HFFc6 (cell line): ENCODE results near the gene NOLC1. TPM values are rescaled to one million over a fixed set of nuclear protein-coding genes. Genes with fewer than 3 reads are reported as not detected.

Experiments
- DNase-seq: peaks from one replicate; pipeline ENCODE4 v3.0.0-alpha.2; 2018
- H3K27ac Mint-ChIP-seq: 2 replicates; pipeline ENCODE4 v1.8.0; 2020; ENCODE audit warnings: mild to moderate bottlenecking, mixed read lengths
- H3K27me3 Mint-ChIP-seq: 2 replicates; pipeline ENCODE4 v1.8.0; 2021; ENCODE audit warnings: mild to moderate bottlenecking, moderate library complexity, mixed read lengths; ENCODE audit not compliant: insufficient read depth
- H3K36me3 Mint-ChIP-seq: 2 replicates; pipeline ENCODE4 v1.8.0; 2021; ENCODE audit warnings: low read depth, mixed read lengths
- H3K4me1 Mint-ChIP-seq: 2 replicates; pipeline ENCODE4 v1.8.0; 2020; ENCODE audit warnings: low read depth, mixed read lengths
- H3K4me3 Mint-ChIP-seq: 2 replicates; pipeline ENCODE4 v1.8.0; 2020; ENCODE audit warnings: mild to moderate bottlenecking, moderate library complexity, mixed read lengths
- H3K9me3 Mint-ChIP-seq: 2 replicates; pipeline ENCODE4 v1.8.0; 2020; ENCODE audit warnings: mild to moderate bottlenecking, mixed read lengths
- total RNA-seq, 6 experiments: library from RNA; stranded (reverse); fragmentation: NEBNext Ultra II Directional; extraction: Animal tissue kit (Norgen Biotek cat#: 25700); gene quantifications; 2 replicates in 1 of 6; 3 replicates in 5 of 6; pipeline ENCODE4 v1.2.3, GENCODE V29; 2021
- TF ChIP-seq, protein P1 (sequence below): fragments of 200-600 bp; sonication (generic); IDR thresholded peaks from 2 replicates; pipeline ENCODE4 v1.5.0; 2021; ENCODE audit warnings: antibody characterized with exemption, mild to moderate bottlenecking

The NOLC1 gene
- total RNA-seq, 6 experiments from 2014 or later = 47.6 to 62.2 (median 58.4) TPM

DNA sequence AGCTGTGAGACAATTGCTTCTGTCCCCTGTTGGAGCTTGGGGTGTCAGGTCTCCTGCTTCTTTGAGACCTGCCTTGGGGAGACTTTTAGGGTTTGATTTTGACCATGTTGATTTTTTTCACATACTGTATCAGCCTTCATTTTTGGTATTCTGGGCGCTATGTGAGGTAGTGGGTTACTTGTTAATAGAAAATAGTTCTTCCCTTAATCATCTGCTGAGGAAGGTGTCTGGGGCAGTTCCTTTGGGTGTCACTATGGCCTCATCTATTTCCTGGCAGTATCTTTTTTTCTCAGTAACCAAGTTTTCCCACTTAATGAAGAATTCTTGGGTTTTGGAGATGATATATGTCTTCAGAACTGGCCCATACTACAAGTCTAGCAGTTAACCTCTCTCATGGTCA is 4.6 kb upstream of the NOLC1 start:
- TF ChIP-seq, protein P1, sequence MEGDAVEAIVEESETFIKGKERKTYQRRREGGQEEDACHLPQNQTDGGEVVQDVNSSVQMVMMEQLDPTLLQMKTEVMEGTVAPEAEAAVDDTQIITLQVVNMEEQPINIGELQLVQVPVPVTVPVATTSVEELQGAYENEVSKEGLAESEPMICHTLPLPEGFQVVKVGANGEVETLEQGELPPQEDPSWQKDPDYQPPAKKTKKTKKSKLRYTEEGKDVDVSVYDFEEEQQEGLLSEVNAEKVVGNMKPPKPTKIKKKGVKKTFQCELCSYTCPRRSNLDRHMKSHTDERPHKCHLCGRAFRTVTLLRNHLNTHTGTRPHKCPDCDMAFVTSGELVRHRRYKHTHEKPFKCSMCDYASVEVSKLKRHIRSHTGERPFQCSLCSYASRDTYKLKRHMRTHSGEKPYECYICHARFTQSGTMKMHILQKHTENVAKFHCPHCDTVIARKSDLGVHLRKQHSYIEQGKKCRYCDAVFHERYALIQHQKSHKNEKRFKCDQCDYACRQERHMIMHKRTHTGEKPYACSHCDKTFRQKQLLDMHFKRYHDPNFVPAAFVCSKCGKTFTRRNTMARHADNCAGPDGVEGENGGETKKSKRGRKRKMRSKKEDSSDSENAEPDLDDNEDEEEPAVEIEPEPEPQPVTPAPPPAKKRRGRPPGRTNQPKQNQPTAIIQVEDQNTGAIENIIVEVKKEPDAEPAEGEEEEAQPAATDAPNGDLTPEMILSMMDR = no peak
- H3K9me3 Mint-ChIP-seq = no peaks in the 10 kb centered on the region
- H3K4me1 Mint-ChIP-seq = peaks cover 51% of the 10 kb centered on the region
- peaks cover 3% of the 10 kb centered on the region for H3K27me3 Mint-ChIP-seq
- H3K4me3 Mint-ChIP-seq = no peak overlapping the region
- peak overlapping the region; percentile 56; the same call in 1 of the 2 replicates for H3K27ac Mint-ChIP-seq
- peaks cover 69% of the 10 kb centered on the region for H3K36me3 Mint-ChIP-seq
- DNase-seq = no peak

DNA sequence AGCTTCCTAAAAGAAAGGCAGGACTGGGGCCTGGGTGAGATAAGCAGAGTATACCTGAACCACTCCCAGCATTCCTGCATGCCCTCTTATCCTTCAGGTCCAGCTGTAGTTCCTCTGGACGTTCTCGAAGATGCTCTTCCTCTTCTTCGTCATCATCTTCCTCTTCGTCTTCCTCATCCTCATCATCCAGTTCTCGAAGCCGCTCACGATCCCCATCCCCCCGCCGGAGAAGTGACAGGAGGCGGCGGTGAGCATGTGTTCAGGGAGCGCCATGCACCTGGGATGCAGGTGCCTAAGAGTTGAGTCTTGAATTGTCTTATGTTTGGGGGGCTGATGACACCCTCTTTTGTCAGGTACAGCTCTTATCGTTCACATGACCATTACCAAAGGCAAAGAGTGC is 3.9 kb upstream of the NOLC1 start:
- peaks cover 71% of the 10 kb centered on the region for H3K36me3 Mint-ChIP-seq

DNA sequence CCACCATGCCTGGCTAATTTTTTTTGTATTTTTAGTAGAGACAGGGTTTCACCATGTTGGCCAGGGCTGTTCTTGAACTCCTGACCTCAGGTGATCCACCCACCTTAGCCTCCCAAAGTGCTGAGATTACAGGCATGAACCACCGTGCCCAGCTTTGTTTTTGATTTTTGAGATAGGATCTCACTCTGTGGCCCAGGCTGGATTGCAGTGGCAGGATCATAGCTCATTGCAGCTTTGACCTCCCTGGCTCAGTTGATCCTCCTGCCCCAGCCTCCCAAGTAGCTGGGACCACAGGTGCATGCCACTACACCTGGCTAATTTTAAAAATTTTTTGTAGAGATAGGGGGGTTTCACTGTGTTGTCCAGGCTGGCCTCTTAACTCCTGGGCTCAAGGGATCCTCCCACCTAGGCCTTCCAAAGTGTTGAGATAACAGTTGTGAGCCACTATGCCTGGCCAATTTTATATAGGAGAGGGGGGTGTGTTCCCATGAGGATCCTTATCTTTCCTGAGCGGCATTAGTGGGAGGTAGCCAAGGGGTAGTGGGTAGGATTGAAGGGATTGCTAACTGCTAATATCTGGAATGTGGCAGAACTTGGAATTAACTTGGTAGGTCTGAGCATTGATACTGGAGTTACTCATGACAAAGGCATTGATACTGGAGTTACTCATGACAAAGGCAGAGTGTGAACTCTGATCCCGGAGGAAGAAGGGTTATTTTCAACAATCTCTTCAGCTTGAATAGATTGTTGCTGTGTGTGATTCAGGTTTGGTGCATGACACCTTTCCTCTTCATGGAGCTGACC is 1.0 kb upstream of the NOLC1 start:
- TF ChIP-seq, protein P1 = no peak
- Mint-ChIP-seq H3K27me3 (peaks cover 3% of the 10 kb centered on the region), H3K27ac (peak overlapping the region; percentile 97), H3K4me3 (peak overlapping the region; percentile 98), H3K4me1 (peaks cover 64% of the 10 kb centered on the region), H3K36me3 (peaks cover 59% of the 10 kb centered on the region), H3K9me3 (no peaks in the 10 kb centered on the region)
- peak; percentile 67 for DNase-seq

More for the DNA sequence above, 3.9 kb upstream of the NOLC1 start:
- Mint-ChIP-seq H3K27me3 (peaks cover 5% of the 10 kb centered on the region), H3K27ac (peak overlapping the region; percentile 68), H3K4me3 (no peak overlapping the region), H3K9me3 (no peaks in the 10 kb centered on the region), H3K4me1 (peaks cover 58% of the 10 kb centered on the region)
- DNase-seq = no peak
- TF ChIP-seq, protein P1 = no peak

DNA sequence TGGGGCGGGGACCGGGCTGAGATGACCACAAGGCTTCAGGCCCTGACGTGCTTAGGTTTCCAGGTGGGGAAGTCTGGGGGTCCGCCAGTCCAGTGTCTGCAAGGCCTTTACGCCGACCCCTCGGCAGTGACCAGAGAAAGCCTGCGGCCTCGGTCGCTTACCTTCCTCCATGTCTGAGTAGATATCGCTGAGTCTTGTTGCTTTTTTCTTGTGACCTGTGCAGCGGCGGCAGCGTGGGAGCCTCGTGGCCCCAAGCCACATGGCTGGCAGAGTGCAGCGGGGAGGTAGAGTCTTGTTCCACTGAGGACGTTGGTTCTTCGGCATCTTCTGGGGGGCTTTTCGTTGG is 329 bp downstream of the NOLC1 start:
- peaks cover 68% of the 10 kb centered on the region for H3K4me1 Mint-ChIP-seq
- peak overlapping the region; percentile 97 for H3K27ac Mint-ChIP-seq
- H3K9me3 Mint-ChIP-seq = no peaks in the 10 kb centered on the region
- H3K4me3 Mint-ChIP-seq = peak overlapping the region; percentile 98
- peaks cover 3% of the 10 kb centered on the region for H3K27me3 Mint-ChIP-seq
- TF ChIP-seq, protein P1 = no peak
- H3K36me3 Mint-ChIP-seq = peaks cover 62% of the 10 kb centered on the region
- DNase-seq = no peak

DNA sequence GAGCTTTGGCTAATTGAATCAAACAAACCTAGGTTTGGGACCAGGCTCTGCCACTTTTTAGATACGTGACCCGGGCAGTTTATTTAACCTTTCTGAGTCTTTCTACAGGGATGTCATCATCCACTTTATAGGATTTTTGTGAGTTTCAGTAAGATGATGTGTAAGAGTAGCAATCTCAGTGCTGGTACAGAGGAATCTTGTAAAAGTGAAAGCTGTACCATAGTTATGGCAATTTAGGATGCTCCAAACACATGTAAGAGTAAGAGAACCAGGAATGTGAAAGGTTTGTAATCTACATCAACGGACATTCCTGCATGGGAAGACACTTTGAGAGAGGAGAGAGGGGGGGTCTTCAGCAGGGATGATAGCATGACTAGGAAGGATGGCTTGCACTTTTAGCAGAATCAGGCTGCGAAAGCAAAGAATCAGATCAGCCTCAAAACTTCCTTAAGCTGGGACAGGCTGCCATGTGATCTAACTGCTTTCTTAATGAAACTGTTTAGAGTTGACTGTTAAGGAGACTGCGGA is 968 bp downstream of the NOLC1 start:
- H3K27me3 Mint-ChIP-seq = peaks cover 3% of the 10 kb centered on the region
- H3K27ac Mint-ChIP-seq = peak overlapping the region; percentile 97
- H3K4me3 Mint-ChIP-seq = peak overlapping the region; percentile 98
- H3K9me3 Mint-ChIP-seq = no peaks in the 10 kb centered on the region
- TF ChIP-seq, protein P1 = no peak
- peaks cover 62% of the 10 kb centered on the region for H3K36me3 Mint-ChIP-seq
- no peak for DNase-seq
- peaks cover 66% of the 10 kb centered on the region for H3K4me1 Mint-ChIP-seq
